ENCODE measurements around the gene CELA2A. TPM values are rescaled to one million over a fixed set of nuclear protein-coding genes. Genes with fewer than 3 reads are reported as not detected.

Gene CELA2A
- total and polyA plus RNA-seq, 10 of the 15 experiments (the other 5 are each of a cell fraction or from before 2014, with no cell fraction given), result 0.90 TPM; not detected in 9

DNA sequence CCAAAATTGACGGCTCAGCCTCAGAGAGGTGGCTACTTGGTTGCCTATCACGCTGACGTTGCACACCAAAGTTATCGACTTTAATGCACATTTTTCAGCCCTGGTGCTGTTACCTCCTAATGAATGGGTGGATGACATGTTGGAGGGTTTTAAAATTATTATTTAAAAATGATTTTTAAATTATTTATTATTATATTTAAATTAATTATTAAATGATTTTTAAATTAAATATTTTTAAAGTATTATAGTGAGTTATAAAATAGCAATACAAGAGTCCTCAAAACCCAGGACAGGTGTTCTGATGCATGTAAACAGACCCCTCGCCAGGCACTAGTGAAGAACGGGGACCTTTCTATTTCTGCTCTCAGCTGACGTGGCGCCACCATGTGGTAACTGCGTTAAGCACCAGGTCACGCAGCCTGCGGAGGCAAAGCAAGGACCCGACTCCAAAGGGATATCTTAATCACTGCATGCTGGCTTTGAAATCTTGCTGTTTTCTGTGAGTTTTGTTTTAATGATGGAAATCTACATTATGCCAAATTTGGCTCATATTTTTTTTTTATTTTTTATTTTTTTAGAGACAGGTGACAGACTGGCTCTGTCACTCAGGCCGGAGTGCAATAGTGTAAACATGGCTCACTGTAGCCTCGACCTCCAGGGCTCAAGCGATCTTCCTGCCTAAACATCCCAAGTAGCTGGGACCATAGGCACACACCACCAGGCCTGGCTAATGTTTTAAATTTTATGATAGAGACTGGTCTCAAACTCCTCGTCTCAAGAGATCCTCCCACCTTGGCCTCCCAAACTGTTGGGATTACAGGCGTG is 44.9 kb downstream of the CELA2A start:
- Histone ChIP-seq H3K36me3 (ENCODE audit: control insufficient read depth in 2 of 2, insufficient read depth in 2 of 2, low read length in 1 of 2) (peaks cover 0 to 5% of the 10 kb centered on the region in 2 experiments; a peak in 2 of 4 replicates), H3K4me2 (ENCODE audit: control insufficient read depth, insufficient read depth) (no peak overlapping the region), H3K79me2 (ENCODE audit: control insufficient read depth, insufficient read depth, low read length) (no peaks in the 10 kb centered on the region), H3K9me3 (replicated peaks; ENCODE audit: control insufficient read depth, insufficient read depth, low read length) (no peaks in the 10 kb centered on the region), H4K20me1 (ENCODE audit: control insufficient read depth, insufficient read depth) (no peaks in the 10 kb centered on the region), H3K27ac (ENCODE audit: control insufficient read depth, insufficient read depth) (no peak overlapping the region), H3K4me3 (no peak overlapping the region), H3K9ac (ENCODE audit: control insufficient read depth, insufficient read depth, low read length) (no peak overlapping the region), H2AFZ (ENCODE audit: control insufficient read depth, low read depth, low read length) (no peak overlapping the region), H3K27me3 (replicated peaks in 1 of 2; ENCODE audit: control insufficient read depth in 2 of 2, insufficient read depth in 2 of 2, low read length in 1 of 2) (no peaks in the 10 kb centered on the region), H3K4me1 (ENCODE audit: control insufficient read depth, insufficient read depth, low read length) (no peaks in the 10 kb centered on the region)
- ChIA-PET SMC1A (ENCODE audit: uncharacterized antibody, unreplicated experiment) (no interaction called here), RAD21 (ENCODE audit: unreplicated experiment) (interaction anchor here (0.9 kb wide), 1 partner anchor 117 kb away, joined by 3 read pairs; no protein-coding TSS in a partner anchor), CTCF (interaction anchor here (0.7 to 1.5 kb wide), 5 partner anchors 12 to 1695 kb away, joined by 3 to 4 read pairs (median 3); no protein-coding TSS in a partner anchor), POLR2A (no interaction called here)
- no TSS peak for BruUV-seq (replicated peaks)
- DNase-seq (ENCODE audit: low read depth, low spot score) (no peak), ATAC-seq (peak; percentile 94), FAIRE-seq (no peak)
- intact Hi-C loops (cut with micrococcal nuclease; ENCODE audit: unreplicated experiment) (loop anchor here (1.0 kb wide), 1 partner anchor 178 kb away; no protein-coding TSS in a partner anchor), in situ Hi-C loops (cut with MboI) (no loop called here)
- WGBS (ENCODE audit: insufficient coverage, insufficient replicate concordance, low lambda C conversion rate, missing lambda C conversion rate), result 60% methylated on average over 17 of the region's 17 CpGs
- TF ChIP-seq ZNF622 (IDR thresholded peaks at IDR 0.05), result no peak
- TF ChIP-seq EZH2 (IDR thresholded peaks at IDR 0.05; ENCODE audit: borderline replicate concordance, control insufficient read depth, low read depth, low read length), result no peak
- TF ChIP-seq, protein P1, sequence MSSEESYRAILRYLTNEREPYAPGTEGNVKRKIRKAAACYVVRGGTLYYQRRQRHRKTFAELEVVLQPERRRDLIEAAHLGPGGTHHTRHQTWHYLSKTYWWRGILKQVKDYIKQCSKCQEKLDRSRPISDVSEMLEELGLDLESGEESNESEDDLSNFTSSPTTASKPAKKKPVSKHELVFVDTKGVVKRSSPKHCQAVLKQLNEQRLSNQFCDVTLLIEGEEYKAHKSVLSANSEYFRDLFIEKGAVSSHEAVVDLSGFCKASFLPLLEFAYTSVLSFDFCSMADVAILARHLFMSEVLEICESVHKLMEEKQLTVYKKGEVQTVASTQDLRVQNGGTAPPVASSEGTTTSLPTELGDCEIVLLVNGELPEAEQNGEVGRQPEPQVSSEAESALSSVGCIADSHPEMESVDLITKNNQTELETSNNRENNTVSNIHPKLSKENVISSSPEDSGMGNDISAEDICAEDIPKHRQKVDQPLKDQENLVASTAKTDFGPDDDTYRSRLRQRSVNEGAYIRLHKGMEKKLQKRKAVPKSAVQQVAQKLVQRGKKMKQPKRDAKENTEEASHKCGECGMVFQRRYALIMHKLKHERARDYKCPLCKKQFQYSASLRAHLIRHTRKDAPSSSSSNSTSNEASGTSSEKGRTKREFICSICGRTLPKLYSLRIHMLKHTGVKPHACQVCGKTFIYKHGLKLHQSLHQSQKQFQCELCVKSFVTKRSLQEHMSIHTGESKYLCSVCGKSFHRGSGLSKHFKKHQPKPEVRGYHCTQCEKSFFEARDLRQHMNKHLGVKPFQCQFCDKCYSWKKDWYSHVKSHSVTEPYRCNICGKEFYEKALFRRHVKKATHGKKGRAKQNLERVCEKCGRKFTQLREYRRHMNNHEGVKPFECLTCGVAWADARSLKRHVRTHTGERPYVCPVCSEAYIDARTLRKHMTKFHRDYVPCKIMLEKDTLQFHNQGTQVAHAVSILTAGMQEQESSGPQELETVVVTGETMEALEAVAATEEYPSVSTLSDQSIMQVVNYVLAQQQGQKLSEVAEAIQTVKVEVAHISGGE (CRISPR knock-in tag; IDR thresholded peaks at IDR 0.05), result no peak
- TF ChIP-seq RELA (IDR thresholded peaks at IDR 0.05; ENCODE audit: borderline replicate concordance, partially characterized antibody), result no peak
- TF ChIP-seq TBL1XR1 (IDR thresholded peaks at IDR 0.05; ENCODE audit: low read depth, low read length), result no peak
- TF ChIP-seq, protein P2, sequence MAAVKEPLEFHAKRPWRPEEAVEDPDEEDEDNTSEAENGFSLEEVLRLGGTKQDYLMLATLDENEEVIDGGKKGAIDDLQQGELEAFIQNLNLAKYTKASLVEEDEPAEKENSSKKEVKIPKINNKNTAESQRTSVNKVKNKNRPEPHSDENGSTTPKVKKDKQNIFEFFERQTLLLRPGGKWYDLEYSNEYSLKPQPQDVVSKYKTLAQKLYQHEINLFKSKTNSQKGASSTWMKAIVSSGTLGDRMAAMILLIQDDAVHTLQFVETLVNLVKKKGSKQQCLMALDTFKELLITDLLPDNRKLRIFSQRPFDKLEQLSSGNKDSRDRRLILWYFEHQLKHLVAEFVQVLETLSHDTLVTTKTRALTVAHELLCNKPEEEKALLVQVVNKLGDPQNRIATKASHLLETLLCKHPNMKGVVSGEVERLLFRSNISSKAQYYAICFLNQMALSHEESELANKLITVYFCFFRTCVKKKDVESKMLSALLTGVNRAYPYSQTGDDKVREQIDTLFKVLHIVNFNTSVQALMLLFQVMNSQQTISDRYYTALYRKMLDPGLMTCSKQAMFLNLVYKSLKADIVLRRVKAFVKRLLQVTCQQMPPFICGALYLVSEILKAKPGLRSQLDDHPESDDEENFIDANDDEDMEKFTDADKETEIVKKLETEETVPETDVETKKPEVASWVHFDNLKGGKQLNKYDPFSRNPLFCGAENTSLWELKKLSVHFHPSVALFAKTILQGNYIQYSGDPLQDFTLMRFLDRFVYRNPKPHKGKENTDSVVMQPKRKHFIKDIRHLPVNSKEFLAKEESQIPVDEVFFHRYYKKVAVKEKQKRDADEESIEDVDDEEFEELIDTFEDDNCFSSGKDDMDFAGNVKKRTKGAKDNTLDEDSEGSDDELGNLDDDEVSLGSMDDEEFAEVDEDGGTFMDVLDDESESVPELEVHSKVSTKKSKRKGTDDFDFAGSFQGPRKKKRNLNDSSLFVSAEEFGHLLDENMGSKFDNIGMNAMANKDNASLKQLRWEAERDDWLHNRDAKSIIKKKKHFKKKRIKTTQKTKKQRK (IDR thresholded peaks at IDR 0.05; ENCODE audit: low read depth, low read length), result no peak
- no peak for TF ChIP-seq HDAC2 (IDR thresholded peaks at IDR 0.05)
- no peak for TF ChIP-seq CBX3 (IDR thresholded peaks at IDR 0.05; ENCODE audit: borderline replicate concordance, low read depth)
- no peak for TF ChIP-seq DPF2 (IDR thresholded peaks at IDR 0.05)
- no peak for TF ChIP-seq SMARCA5 (IDR thresholded peaks at IDR 0.05)
- TF ChIP-seq POU2F2 (IDR thresholded peaks at IDR 0.05; ENCODE audit: borderline replicate concordance, low read depth, low read length), result no peak
- TF ChIP-seq, protein P3, sequence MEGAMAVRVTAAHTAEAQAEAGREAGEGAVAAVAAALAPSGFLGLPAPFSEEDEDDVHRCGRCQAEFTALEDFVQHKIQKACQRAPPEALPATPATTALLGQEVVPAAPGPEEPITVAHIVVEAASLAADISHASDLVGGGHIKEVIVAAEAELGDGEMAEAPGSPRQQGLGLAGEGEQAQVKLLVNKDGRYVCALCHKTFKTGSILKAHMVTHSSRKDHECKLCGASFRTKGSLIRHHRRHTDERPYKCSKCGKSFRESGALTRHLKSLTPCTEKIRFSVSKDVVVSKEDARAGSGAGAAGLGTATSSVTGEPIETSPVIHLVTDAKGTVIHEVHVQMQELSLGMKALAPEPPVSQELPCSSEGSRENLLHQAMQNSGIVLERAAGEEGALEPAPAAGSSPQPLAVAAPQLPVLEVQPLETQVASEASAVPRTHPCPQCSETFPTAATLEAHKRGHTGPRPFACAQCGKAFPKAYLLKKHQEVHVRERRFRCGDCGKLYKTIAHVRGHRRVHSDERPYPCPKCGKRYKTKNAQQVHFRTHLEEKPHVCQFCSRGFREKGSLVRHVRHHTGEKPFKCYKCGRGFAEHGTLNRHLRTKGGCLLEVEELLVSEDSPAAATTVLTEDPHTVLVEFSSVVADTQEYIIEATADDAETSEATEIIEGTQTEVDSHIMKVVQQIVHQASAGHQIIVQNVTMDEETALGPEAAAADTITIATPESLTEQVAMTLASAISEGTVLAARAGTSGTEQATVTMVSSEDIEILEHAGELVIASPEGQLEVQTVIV (IDR thresholded peaks at IDR 0.05; ENCODE audit: borderline replicate concordance, partially characterized antibody), result no peak
